ES-I3 (cell line): ENCODE data around the gene C1QL1.
A peak's percentile ranks its signal among the peaks of the same experiment; 100 is the strongest.

ENCODE experiments used
- H3K36me3 ChIP-seq: 2 replicates; pipeline ENCODE4 v1.6.1; 2013; ENCODE audit warnings: mild to moderate bottlenecking, low read length, control low read depth, moderate library complexity; ENCODE audit not compliant: insufficient read depth
- H3K4me1 ChIP-seq: 2 replicates; pipeline ENCODE4 v1.6.1; 2013; ENCODE audit warnings: mild to moderate bottlenecking, control low read depth, low read length; ENCODE audit not compliant: insufficient read depth
- H3K9ac ChIP-seq: 2 replicates; pipeline ENCODE4 v1.6.1; 2013; ENCODE audit warnings: low read depth, mild to moderate bottlenecking, low read length, moderate library complexity
- H3K9me3 ChIP-seq: 2 replicates; pipeline ENCODE4 v1.6.1; 2013; ENCODE audit warnings: mild to moderate bottlenecking, low read length, moderate library complexity; ENCODE audit not compliant: control insufficient read depth, insufficient read depth

Gene C1QL1

DNA sequence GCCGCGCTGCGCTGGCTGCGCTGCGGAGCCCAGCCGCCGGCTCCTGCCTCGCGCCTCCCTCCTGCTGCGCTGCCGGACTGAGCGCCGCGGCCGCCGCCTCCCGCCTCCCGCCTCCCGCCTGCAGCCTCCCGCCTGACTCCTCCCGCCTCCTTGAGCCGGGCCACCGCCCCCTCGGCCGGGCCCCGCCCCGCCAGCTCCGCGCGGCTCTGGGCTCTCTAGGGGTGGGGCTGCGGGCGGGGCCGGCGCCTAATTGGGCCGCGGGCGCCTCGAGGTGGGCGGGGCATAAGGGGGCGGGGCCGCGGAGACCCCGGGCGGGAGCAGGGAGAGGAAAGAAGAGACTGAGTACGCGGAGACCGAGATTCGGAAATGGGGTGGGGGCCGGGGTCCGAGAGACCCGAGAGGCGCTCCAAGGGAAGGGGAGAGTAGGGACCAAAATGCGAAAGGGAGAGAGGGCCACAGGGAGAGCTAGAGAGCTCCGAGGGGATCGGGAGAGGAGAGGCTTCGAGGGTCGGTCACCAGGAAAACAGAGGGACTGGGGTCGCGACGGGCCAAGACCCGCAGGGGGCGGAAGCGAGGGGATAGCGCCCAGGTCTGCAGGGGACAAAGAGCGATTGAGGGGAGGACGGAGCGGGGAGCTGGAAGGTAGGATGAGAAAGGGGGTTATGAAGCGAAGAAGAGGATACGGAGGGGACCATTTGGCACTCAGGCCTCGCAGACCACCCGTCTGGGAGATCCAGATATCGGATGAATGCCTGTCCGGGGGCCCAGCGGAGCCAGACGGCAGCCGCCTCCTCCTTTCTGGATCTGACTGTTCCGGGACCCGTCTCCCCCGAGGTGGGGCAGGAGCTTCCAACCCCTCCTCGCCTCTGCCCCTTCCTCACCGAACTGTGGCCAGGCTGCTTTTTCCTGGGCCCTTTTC lies at the start of gene C1QL1:
Gene C1QL1 (minus strand): TSS at position 79 of the 919 bp plus-strand sequence. CDS start 255 bp downstream, outside the sequence.
- Histone ChIP-seq H3K9ac (peak within 1 kb of the TSS; percentile 78), H3K36me3 (no peaks in the 10 kb centered on the region), H3K4me1 (peaks cover 19% of the 10 kb centered on the region; the same call in 1 of the 2 replicates), H3K9me3 (no peaks in the 10 kb centered on the region)

DNA sequence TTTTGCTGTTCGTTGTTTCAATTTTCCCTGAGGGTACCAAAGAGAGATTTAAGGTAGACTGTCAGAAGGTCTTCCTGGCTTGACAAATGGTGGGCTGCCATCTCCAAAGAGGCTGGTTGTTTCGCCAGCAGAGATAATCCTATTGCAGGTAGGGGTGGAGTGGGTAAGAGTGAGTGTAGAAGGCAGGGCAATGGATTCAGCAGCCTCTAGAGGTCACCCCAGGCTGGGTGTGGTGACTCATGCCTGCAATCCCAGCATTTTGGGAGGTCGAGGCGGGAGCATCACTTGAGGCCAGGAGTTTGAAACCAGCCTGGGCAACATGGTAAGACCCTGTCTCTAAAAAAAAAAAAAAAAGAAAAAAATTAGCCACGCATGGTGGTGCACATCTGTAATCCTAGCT lies 48.7 kb upstream of the C1QL1 start:
- Histone ChIP-seq H3K36me3 (no peaks in the 10 kb centered on the region), H3K9ac (no peak overlapping the region), H3K4me1 (peaks cover 35% of the 10 kb centered on the region), H3K9me3 (no peaks in the 10 kb centered on the region)

DNA sequence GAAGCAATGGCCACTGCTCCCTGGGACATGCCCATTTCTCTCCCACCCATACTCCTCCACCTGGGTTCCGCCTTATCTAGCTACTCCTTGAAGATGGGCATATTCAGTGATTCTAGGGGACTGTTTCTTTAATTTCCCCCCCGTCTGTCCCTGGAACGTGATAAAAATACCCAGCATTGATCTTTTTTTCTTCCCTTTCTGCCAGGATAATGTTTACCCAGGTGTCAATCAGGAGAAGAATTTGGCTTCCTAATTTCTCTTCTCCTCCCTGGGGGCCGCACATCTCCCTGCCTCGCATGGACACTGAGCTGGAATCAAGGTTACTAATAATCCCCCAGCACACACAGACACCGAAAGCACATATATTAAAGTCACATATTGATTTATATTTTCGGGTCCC lies 48.1 kb upstream of the C1QL1 start:
- Histone ChIP-seq H3K36me3 (no peaks in the 10 kb centered on the region), H3K4me1 (peaks cover 35% of the 10 kb centered on the region), H3K9me3 (no peaks in the 10 kb centered on the region), H3K9ac (no peak overlapping the region)

DNA sequence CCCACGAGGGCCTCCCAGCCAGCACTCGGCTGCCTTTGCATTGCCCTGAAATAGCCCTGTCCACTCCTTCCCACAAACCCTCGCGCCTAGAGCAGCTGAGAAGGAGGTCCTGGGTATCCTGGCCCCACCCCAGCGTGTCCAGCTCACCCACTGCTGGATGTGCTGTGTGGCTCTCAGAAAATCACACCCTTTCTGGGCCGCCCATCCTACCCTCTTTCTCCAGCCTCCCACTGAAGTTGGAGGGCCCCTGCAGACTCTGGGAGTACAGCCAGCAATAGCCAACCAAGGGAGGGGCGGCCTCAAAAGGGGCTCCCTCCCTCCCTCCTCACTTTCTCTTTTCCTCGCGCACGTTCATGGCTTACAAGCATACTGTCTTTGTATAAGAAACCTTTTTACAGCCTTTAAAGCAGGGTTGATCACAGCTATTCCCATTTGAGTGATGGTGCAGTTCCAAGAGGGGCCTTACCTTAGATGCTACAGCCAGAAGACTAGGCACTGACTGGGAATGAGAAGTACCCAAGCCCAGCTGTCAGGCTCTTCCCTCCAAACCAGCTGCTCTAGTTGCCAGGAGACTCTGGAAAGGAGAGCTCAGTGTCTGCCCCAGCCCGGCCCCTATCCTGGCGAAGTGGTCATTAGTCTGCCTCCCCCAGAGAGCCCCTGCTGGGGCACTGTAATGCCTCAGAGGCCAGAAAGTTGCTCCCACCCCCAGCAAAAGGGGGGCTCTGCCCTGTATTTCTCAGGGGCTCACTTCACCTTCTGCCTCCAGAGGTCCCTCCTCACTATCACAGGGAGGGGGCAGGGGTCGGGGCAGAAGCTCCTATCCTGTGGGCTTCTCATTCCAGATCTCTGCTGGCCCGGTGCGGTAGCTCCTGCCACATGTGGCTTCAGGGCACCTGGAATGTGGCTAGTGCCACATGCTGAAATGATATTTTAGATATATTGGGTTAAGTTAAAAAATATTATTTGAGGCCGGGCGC lies 45.2 kb upstream of the C1QL1 start:
- peaks cover 15% of the 10 kb centered on the region for H3K4me1 ChIP-seq
- no peaks in the 10 kb centered on the region for H3K9me3 ChIP-seq
- H3K36me3 ChIP-seq: no peaks in the 10 kb centered on the region
- no peak overlapping the region for H3K9ac ChIP-seq

DNA sequence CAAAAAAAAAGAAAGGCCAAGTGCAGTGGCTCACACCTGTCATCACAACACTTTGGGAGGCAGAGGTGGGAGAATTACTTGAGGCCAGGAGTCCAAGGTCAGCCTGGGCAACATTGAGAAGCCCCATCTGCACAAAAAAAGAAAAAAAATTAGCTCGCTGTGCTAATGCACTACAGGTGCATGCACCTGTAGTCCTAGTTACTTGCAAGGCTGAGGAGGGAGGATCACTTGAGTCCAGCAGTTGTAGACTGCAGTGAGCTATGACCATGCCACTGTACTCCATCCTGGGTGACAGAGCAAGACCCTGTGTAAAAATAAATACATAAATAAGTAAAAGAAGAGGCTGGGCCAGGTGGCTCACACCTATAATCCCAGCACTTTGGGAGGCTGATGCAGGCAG lies 43.7 kb upstream of the C1QL1 start:
- H3K36me3 ChIP-seq: no peaks in the 10 kb centered on the region
- no peaks in the 10 kb centered on the region for H3K9me3 ChIP-seq
- no peak overlapping the region for H3K9ac ChIP-seq
- H3K4me1 ChIP-seq: peaks cover 14% of the 10 kb centered on the region

DNA sequence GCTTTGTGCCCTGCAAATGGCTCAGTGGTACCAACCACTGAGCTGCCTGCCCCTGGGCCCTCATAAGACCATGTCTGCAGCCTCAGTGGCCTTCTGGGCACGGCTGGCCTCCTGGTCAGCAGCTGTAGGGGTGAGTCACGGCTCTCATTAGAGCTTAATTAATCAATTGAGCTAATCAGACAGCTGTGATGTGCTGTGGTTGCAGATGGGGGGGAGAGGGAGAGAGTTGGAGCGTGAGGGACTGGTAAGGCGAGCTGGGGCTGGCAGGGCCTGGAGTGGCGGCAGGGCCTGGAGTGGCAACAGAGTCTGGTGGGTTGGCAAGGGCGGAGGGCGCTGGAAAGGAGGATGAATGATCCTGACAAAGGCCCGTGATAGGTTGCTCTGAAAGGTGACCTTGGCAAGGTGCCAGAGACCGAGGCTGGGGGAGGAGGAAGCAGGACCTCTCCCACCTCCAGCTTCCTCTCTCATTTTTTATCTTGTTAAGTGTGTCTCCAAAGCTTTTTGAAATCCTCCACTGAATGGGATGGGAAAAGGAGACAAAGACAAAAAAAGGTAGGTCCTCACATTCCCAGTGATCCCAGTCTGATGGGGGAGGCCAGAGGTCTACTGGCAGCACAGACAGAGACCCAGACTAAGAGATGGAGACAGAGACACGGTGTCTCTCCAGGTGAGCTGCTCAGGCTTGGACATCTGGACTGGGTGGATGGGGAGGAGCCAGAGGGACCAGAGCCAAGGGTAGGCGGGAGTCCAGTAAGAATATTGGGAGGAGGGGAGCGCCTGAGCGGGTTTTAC lies 41.8 kb upstream of the C1QL1 start:
- H3K9ac ChIP-seq: no peak overlapping the region
- H3K36me3 ChIP-seq: no peaks in the 10 kb centered on the region
- peaks cover 11% of the 10 kb centered on the region; the same call in 1 of the 2 replicates for H3K4me1 ChIP-seq
- no peaks in the 10 kb centered on the region for H3K9me3 ChIP-seq

DNA sequence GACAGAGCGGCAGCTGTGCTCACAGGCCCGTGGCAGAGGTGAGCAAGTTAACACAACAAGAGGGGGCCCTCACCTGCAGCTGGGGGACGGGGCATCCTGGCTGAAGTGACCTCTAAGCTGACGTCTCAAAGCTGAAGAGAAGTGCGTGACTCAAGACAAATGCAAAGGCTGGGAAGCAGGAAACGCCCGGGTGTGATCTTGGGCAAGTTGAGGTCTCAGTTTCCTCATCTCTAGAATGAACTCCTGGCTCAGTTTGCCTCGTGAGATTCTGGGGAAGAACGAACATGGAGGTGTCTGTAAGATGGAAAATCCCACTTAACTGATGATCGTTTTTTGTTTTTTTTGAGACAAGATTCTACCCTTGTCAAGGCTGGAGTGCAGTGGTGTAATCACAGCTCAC lies 40.1 kb upstream of the C1QL1 start:
- peaks cover 20% of the 10 kb centered on the region for H3K4me1 ChIP-seq
- no peaks in the 10 kb centered on the region for H3K9me3 ChIP-seq

DNA sequence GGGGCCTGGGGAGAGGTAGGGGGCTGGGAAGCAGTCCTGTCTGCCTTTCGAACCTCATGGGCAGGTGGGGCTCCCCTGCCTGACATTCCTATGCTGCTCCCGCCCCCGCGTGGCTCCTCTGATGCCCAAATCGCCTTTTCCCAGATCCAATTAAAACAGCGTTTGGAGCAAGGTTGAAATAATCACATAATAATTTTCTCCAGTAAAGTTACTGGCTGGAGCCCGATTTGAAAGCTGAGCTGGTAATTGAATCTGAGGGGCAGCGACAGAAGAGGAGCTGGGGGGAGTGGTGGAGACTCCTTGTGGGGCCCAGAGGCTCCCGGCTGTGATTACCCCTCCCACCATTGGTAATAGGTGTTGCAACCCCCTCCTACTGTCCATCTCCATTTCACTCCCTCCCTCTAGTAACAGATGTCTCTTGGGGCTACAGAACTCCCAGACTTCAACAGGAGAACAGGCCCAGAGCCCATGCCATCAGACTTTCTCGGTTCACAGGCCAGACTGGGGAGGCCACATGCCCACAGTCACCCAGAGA lies 38.9 kb upstream of the C1QL1 start:
- H3K36me3 ChIP-seq: no peaks in the 10 kb centered on the region
- H3K9me3 ChIP-seq: no peaks in the 10 kb centered on the region
- no peak overlapping the region for H3K9ac ChIP-seq
- peaks cover 14% of the 10 kb centered on the region for H3K4me1 ChIP-seq

More for the DNA sequence above, 40.1 kb upstream of the C1QL1 start:
- no peaks in the 10 kb centered on the region for H3K36me3 ChIP-seq
- no peak overlapping the region for H3K9ac ChIP-seq

DNA sequence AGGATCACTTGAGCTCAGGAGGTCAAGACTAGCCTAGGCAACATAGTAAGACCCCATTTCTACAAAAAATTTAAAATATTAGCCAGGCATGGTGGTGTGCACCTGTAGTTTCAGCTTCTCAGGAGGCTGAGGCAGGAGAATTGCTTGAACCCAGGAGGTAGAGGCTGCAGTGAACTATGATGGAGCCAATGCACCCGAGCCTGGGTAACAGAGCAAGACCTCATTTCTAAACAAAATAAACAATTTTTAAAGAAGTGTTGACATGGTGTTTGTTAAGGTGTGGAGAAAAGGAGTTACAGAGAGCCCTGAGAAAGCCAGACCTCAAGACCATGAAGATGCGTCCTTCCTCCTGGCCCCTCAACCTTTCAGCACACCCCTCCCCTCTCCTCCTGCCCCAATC lies 37.6 kb upstream of the C1QL1 start:
- H3K36me3 ChIP-seq: no peaks in the 10 kb centered on the region

DNA sequence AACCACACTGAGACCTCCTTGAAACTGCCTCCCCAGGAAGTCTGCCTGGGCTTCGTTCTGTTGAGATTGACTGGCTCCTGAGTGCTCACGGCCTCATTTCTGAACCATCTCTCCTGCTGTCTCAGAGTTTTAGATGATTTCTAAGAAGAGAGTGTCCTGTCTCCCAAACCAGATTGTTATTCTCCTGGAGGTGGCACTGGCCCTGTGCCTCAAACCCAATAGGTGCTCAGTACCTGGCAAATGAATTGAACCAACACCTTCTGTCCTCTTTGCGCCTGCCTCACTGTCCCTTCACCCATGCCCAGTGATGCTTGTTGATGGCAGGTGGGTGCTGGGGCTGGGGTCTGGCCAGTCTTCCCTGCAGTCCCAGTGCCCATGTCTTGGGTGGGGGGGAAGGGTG lies 36.3 kb upstream of the C1QL1 start:
- H3K36me3 ChIP-seq: no peaks in the 10 kb centered on the region
- no peaks in the 10 kb centered on the region for H3K9me3 ChIP-seq
- peaks cover 14% of the 10 kb centered on the region for H3K4me1 ChIP-seq
- no peak overlapping the region for H3K9ac ChIP-seq

More for the DNA sequence above, 37.6 kb upstream of the C1QL1 start:
- peaks cover 14% of the 10 kb centered on the region for H3K4me1 ChIP-seq
- no peaks in the 10 kb centered on the region for H3K9me3 ChIP-seq
- no peak overlapping the region for H3K9ac ChIP-seq

DNA sequence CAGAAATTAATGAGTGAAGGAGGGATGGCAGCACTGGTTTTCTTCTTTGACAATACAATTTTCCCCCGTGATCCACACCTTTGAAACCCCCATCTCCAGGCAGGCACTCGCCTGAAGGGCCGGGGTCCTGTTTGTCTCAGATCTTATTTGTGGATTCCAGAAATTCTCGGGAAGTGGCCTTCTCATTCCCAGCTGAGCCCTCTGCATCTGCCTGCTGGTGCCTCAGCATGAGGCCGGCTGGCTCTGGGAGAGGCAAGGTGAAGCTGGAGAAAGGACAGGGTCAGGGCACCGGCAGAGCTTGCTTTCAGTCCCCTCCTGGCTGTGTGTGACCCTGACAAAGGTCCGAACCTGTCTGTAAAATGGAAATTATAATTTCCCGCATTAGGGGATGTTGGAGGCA lies 35.8 kb upstream of the C1QL1 start:
- Histone ChIP-seq H3K9me3 (no peaks in the 10 kb centered on the region), H3K4me1 (peaks cover 14% of the 10 kb centered on the region), H3K36me3 (no peaks in the 10 kb centered on the region), H3K9ac (no peak overlapping the region)

DNA sequence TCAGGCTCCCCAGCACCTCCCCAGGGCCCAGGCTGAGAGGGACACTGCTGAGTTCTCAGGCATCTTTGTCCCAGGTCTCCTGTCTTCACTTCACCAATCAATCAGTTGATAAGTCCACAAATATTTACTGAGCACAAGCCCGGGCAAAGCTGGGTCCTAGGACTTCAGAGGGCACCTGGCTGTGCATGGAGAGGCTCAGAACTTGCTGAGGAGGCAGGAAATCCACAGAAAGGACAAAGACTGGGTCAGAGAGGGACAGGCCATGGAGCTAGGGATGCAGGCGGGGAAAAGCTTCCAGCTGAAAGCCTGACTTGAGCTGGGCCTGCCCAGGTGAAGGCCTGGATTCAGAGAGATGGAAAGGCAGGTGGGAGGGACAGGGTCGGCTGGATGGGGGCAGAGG lies 33.2 kb upstream of the C1QL1 start:
- Histone ChIP-seq H3K4me1 (peaks cover 10% of the 10 kb centered on the region), H3K36me3 (no peaks in the 10 kb centered on the region), H3K9me3 (no peaks in the 10 kb centered on the region; the same call in 1 of the 2 replicates), H3K9ac (no peak overlapping the region)

DNA sequence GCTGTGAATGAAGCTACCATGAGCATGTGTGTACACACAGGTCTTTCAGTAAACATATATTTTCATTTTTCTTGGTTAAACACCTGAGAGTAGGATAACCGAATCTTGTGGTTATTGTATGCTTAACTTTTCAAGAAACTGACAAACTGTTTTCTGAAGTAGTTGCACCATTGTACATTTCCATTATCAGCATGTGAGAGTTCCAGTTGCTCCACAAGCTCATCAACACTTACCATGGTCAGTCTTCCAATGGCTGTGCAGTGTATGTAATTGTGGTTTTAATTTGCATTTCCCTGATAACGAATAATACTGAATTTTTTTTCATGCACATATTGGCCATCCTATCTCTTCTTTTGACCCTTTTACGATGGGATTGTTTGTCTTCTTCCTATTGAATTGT lies 31.3 kb upstream of the C1QL1 start:
- H3K36me3 ChIP-seq: no peaks in the 10 kb centered on the region
- H3K4me1 ChIP-seq: peaks cover 10% of the 10 kb centered on the region
- H3K9ac ChIP-seq: no peak overlapping the region
- no peaks in the 10 kb centered on the region; the same call in 1 of the 2 replicates for H3K9me3 ChIP-seq
